H9 (cell line): Measurements from ENCODE around the gene DMRTA2. TPM values are rescaled to one million over a fixed set of nuclear protein-coding genes. Genes with fewer than 3 reads are reported as not detected.
A peak's percentile ranks its signal among the peaks of the same experiment; 100 is the strongest.

Source experiments
- DNase-seq: peaks from one replicate; pipeline ENCODE4 v3.0.0-alpha.2; 2017
- H2AFZ ChIP-seq: one replicate; pipeline ENCODE4 v1.6.1; 2013; ENCODE audit warnings: mild to moderate bottlenecking, low read length, control low read depth, moderate library complexity
- H2AK5ac ChIP-seq: 2 replicates; pipeline ENCODE4 v1.6.1; 2013; ENCODE audit warnings: low read length, control low read depth, mixed read lengths; ENCODE audit not compliant: insufficient read length
- H2BK120ac ChIP-seq: one replicate; pipeline ENCODE4 v1.6.1; 2013; ENCODE audit warnings: low read depth, mild to moderate bottlenecking, low read length, control low read depth, inconsistent platforms; ENCODE audit not compliant: poor library complexity, severe bottlenecking
- H2BK12ac ChIP-seq: 2 replicates; pipeline ENCODE4 v1.6.1; 2013; ENCODE audit warnings: low read length, control low read depth, mixed read lengths, low read depth; ENCODE audit not compliant: insufficient read length
- H2BK15ac ChIP-seq: 2 replicates; pipeline ENCODE4 v1.6.1; 2013; ENCODE audit warnings: low read depth, low read length, control low read depth
- H2BK20ac ChIP-seq: one replicate; pipeline ENCODE4 v1.6.1; 2013; ENCODE audit warnings: low read depth, mild to moderate bottlenecking, low read length, control low read depth, inconsistent platforms; ENCODE audit not compliant: poor library complexity, severe bottlenecking
- H2BK5ac ChIP-seq: 2 replicates; pipeline ENCODE4 v1.6.1; 2013; ENCODE audit warnings: low read length, control low read depth, mixed read lengths; ENCODE audit not compliant: insufficient read length
- H3K14ac ChIP-seq: 2 replicates; pipeline ENCODE4 v1.6.1; 2013; ENCODE audit warnings: low read length, control low read depth; ENCODE audit not compliant: insufficient read depth
- H3K18ac ChIP-seq: 2 replicates; pipeline ENCODE4 v1.6.1; 2013; ENCODE audit warnings: low read depth, mild to moderate bottlenecking, mixed read lengths, low read length, control low read depth; ENCODE audit not compliant: insufficient read length
- H3K23ac ChIP-seq: 2 replicates; pipeline ENCODE4 v1.6.1; 2013; ENCODE audit warnings: low read length, control low read depth, mixed read lengths, low read depth; ENCODE audit not compliant: insufficient read length
- H3K23me2 ChIP-seq: 2 replicates; pipeline ENCODE4 v1.6.1; 2013; ENCODE audit warnings: low read depth, mild to moderate bottlenecking, mixed read lengths, low read length, control low read depth; ENCODE audit not compliant: insufficient read length, poor library complexity, severe bottlenecking
- H3K27ac ChIP-seq: 2 replicates; pipeline ENCODE4 v1.5.1; 2013; ENCODE audit warnings: low read length, control low read depth, mixed read lengths, low read depth; ENCODE audit not compliant: insufficient read length
- H3K27me3 ChIP-seq: 2 replicates; pipeline ENCODE4 v1.6.1; 2013; ENCODE audit warnings: low read length, control low read depth, inconsistent platforms; ENCODE audit not compliant: insufficient read depth
- H3K4ac ChIP-seq: 2 replicates; pipeline ENCODE4 v1.6.1; 2013; ENCODE audit warnings: low read depth, mild to moderate bottlenecking, control low read depth, inconsistent platforms, low read length, moderate library complexity
- H3K4me1 ChIP-seq: 2 replicates; pipeline ENCODE4 v1.6.1; 2013; ENCODE audit warnings: low read length, control low read depth, inconsistent platforms; ENCODE audit not compliant: insufficient read depth
- H3K4me2 ChIP-seq: 2 replicates; pipeline ENCODE4 v1.6.1; 2013; ENCODE audit warnings: low read length, control low read depth, mixed read lengths; ENCODE audit not compliant: insufficient read length, insufficient read depth
- H3K56ac ChIP-seq: 2 replicates; pipeline ENCODE4 v1.6.1; 2013; ENCODE audit warnings: low read depth, mild to moderate bottlenecking, mixed read lengths, low read length, control low read depth; ENCODE audit not compliant: insufficient read length
- H3K79me1 ChIP-seq: 2 replicates; pipeline ENCODE4 v1.6.1; 2013; ENCODE audit warnings: low read depth, mild to moderate bottlenecking, moderate library complexity, low read length, control low read depth, inconsistent platforms; ENCODE audit not compliant: insufficient read depth, poor library complexity, severe bottlenecking
- H3K79me2 ChIP-seq: 2 replicates; pipeline ENCODE4 v1.6.1; 2013; ENCODE audit warnings: low read length, control low read depth, inconsistent platforms; ENCODE audit not compliant: insufficient read depth
- H3K9ac ChIP-seq: 2 replicates; pipeline ENCODE4 v1.6.1; 2013; ENCODE audit warnings: low read length, control low read depth, mixed read lengths; ENCODE audit not compliant: insufficient read length; ENCODE audit errors: extremely low read depth
- H3K9me3 ChIP-seq: one replicate; pipeline ENCODE4 v1.6.1; 2013; ENCODE audit warnings: low read depth, low read length, inconsistent platforms; ENCODE audit not compliant: control insufficient read depth
- H3T11ph ChIP-seq: one replicate; pipeline ENCODE4 v1.6.1; 2013; ENCODE audit warnings: mild to moderate bottlenecking, low read length, control low read depth, inconsistent platforms
- H4K20me1 ChIP-seq: one replicate; pipeline ENCODE4 v1.6.1; 2013; ENCODE audit not compliant: control insufficient read depth, insufficient read length, insufficient read depth
- H4K5ac ChIP-seq: 2 replicates; pipeline ENCODE4 v1.6.1; 2013; ENCODE audit warnings: low read depth, mild to moderate bottlenecking, mixed read lengths, low read length, control low read depth; ENCODE audit not compliant: insufficient read length
- H4K8ac ChIP-seq: replicated peaks from 2 replicates; pipeline ENCODE4 v1.6.1; 2013; ENCODE audit warnings: low read length, control low read depth, mixed read lengths, low read depth; ENCODE audit not compliant: insufficient read length
- H4K91ac ChIP-seq: 2 replicates; pipeline ENCODE4 v1.6.1; 2013; ENCODE audit warnings: low read depth, mild to moderate bottlenecking, moderate library complexity, mixed read lengths, low read length, control low read depth; ENCODE audit not compliant: insufficient read length
- H3K27ac Mint-ChIP-seq, 3 experiments: 2 replicates in 2 of 3; 3 replicates in 1 of 3; pipeline ENCODE4 v1.8.0; 2020 to 2021; ENCODE audit warnings: mixed read lengths in 3 of 3, mild to moderate bottlenecking in 1 of 3, moderate library complexity in 1 of 3
- H3K27me3 Mint-ChIP-seq: 2 replicates; pipeline ENCODE4 v1.8.0; 2021; ENCODE audit warnings: low read depth, mild to moderate bottlenecking, moderate library complexity, mixed read lengths
- H3K36me3 Mint-ChIP-seq, 3 experiments: 2 replicates in 2 of 3; 3 replicates in 1 of 3; pipeline ENCODE4 v1.8.0; 2020 to 2021; ENCODE audit warnings: low read depth in 3 of 3, mixed read lengths in 3 of 3; ENCODE audit not compliant: insufficient read depth in 1 of 3
- H3K4me1 Mint-ChIP-seq, 2 experiments: 2 replicates each; pipeline ENCODE4 v1.8.0; 2020; ENCODE audit warnings: mixed read lengths in 2 of 2
- H3K4me3 Mint-ChIP-seq, 2 experiments: 2 replicates in 1 of 2; 3 replicates in 1 of 2; pipeline ENCODE4 v1.8.0; 2020 to 2021; ENCODE audit warnings: mild to moderate bottlenecking in 2 of 2, mixed read lengths in 2 of 2, moderate library complexity in 1 of 2
- H3K9me3 Mint-ChIP-seq, 2 experiments: 2 replicates in 1 of 2; 3 replicates in 1 of 2; pipeline ENCODE4 v1.8.0; 2020; ENCODE audit warnings: mild to moderate bottlenecking in 2 of 2, mixed read lengths in 2 of 2, moderate library complexity in 1 of 2
- CTCF ChIP-seq: fragments of 200-600 bp; sonication (generic); conservative IDR thresholded peaks from 3 replicates; pipeline ENCODE4 v1.8.0; 2021; ENCODE audit warnings: antibody characterized with exemption, mild to moderate bottlenecking
- whole genome bisulfite sequencing: extraction: QIAGEN DNeasy Blood & Tissue Kit; methylation state at CpG from one replicate; pipeline ENCODE4 v1.1.7; 2013; ENCODE audit warnings: missing lambda C conversion rate, low lambda C conversion rate, mixed read lengths; ENCODE audit not compliant: insufficient read length; ENCODE audit errors: extremely low coverage; 5-methylcytosine and 5-hydroxymethylcytosine counted together
- total RNA-seq: library from RNA; stranded (reverse); gene quantifications from 2 replicates; pipeline ENCODE4 v1.2.1, GENCODE V29; 2021

Gene DMRTA2
- total RNA-seq, 1 experiment from 2014 or later = 0.11 TPM

- Mint-ChIP-seq H3K27ac (no peak overlapping the region), H3K36me3 (peaks cover 0 to 4% (median 2%) of the 10 kb centered on the region in 3 experiments; a peak in 3 of 7 replicates), H3K4me3 (peak overlapping the region; percentile 32 to 84), H3K9me3 (peaks cover 4 to 16% of the 10 kb centered on the region in 2 experiments), H3K4me1 (peaks cover 34 to 64% of the 10 kb centered on the region in 2 experiments), H3K27me3 (peaks cover 98% of the 10 kb centered on the region)
- no peaks in the 10 kb centered on the region for H3K4me1 ChIP-seq
- H3K4me2 ChIP-seq = peak overlapping the region; percentile 23
- H3K23ac ChIP-seq = no peak overlapping the region
- peaks cover 17% of the 10 kb centered on the region for H3K23me2 ChIP-seq
- H2AK5ac ChIP-seq = no peak overlapping the region
- DNase-seq = peak; percentile 51
- H2BK20ac ChIP-seq = no peak overlapping the region
- no peak overlapping the region for H2BK5ac ChIP-seq
- H3T11ph ChIP-seq = no peak overlapping the region
- no peak overlapping the region for H4K8ac ChIP-seq
- TF ChIP-seq CTCF = no peak
- no peak overlapping the region for H2BK120ac ChIP-seq
- no peak overlapping the region for H3K14ac ChIP-seq
- H3K27me3 ChIP-seq = peaks cover 98% of the 10 kb centered on the region
- H3K56ac ChIP-seq = no peak overlapping the region
- H4K91ac ChIP-seq = no peak overlapping the region
- no peak overlapping the region for H3K27ac ChIP-seq
- no CpG with 5 or more reads among the region's 38 CpGs for WGBS
- H3K9ac ChIP-seq = no peak overlapping the region
- no peak overlapping the region for H4K5ac ChIP-seq
- no peaks in the 10 kb centered on the region for H3K79me1 ChIP-seq
- no peaks in the 10 kb centered on the region for H4K20me1 ChIP-seq
- H3K4ac ChIP-seq = no peak overlapping the region
- H3K79me2 ChIP-seq = no peaks in the 10 kb centered on the region
- no peak overlapping the region for H2BK15ac ChIP-seq
- H2BK12ac ChIP-seq = no peak overlapping the region
- no peaks in the 10 kb centered on the region for H3K9me3 ChIP-seq
- no peak overlapping the region for H2AFZ ChIP-seq
- H3K18ac ChIP-seq = no peak overlapping the region
These were observed 1.9 kb downstream of the DMRTA2 start for GRCh38 chr1:50421366-50421748.
